Left cardiac atrium (tissue), 4 donors: ENCODE measurements around the gene RASA3. TPM values are rescaled to one million over a fixed set of nuclear protein-coding genes. Genes with fewer than 3 reads are reported as not detected.

ENCODE experiments used
- ATAC-seq, 2 donors: fragments of 200-7000 bp; cut with Tn5 transposase; one replicate each; pipeline ENCODE4 v1.9.1; 2020; ENCODE audit warnings: mild to moderate bottlenecking in 2 of 2, moderate library complexity in 2 of 2
- DNase-seq: peaks from one replicate; pipeline ENCODE4 v3.0.0-alpha.2; 2020
- intact Hi-C, 2 donors: fragments of 100-400 bp; cut with DNase I; formaldehyde crosslinking; loops; one replicate each; pipeline versions ENCODE4 v1.14.1 to v1.15.1; 2022 to 2023
- total RNA-seq, 2 donors: library from RNA; stranded (reverse); fragmentation: NEBNext Ultra II Directional; extraction: Animal tissue kit (Norgen Biotek cat#: 25700); gene quantifications; one replicate each; pipeline ENCODE4 v1.2.1, GENCODE V29; 2021
- donor health status: DM: no; HTN: yes; CAD: no.
- donor health status: DM: no; HTN: yes; CAD: no; lungs with severe emphysema.
- donor health status: DM: yes; HTN: yes; CAD: no.
- donor health status: Dilated cardiomyopathy.

The RASA3 gene
- total RNA-seq, 2 donors from 2014 or later: 19.9 to 20.1 TPM

DNA sequence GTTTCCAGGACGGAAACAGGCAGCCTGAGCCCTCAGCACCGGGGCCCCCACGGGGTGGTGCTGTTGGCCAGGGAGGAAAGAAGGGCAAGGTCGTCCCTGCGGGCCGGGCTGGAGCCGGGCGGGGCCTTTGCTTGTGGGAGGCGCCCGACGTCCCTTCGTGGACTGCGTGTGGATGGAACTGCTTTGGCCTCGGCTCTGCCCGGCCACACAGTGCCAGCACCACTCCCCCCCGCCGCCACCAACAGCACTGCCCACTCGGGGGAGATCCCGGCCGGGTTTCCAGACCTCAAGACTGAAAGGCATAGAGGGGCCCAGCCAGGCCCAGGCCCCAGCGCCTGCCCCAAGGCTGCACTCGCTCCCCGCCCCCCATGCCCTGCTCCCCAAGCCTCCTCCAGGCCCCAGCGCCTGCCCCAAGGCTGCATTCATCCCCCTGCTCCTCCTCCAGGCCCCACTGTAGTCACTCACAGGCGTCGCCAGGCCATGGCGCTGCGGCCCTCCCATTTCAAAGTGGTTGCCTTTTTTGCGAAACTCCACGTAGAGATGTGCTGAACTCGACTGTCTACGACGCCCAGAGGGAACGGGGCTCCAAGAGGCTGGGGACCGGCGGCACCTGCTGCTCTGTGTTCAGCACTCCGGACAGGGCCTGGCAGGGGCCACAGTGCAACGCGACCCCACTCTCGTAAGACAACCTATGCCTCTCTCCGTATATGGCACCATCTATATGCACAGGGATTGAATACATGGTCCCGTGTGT, 181.0 kb downstream of the RASA3 start:
- DNase-seq: peak; percentile 90
- intact Hi-C loops: loop anchor here (1.0 to 2.0 kb wide), 2 partner anchors 275 kb away; no protein-coding TSS in a partner anchor
- peak; percentile 93 to 94 for ATAC-seq

DNA sequence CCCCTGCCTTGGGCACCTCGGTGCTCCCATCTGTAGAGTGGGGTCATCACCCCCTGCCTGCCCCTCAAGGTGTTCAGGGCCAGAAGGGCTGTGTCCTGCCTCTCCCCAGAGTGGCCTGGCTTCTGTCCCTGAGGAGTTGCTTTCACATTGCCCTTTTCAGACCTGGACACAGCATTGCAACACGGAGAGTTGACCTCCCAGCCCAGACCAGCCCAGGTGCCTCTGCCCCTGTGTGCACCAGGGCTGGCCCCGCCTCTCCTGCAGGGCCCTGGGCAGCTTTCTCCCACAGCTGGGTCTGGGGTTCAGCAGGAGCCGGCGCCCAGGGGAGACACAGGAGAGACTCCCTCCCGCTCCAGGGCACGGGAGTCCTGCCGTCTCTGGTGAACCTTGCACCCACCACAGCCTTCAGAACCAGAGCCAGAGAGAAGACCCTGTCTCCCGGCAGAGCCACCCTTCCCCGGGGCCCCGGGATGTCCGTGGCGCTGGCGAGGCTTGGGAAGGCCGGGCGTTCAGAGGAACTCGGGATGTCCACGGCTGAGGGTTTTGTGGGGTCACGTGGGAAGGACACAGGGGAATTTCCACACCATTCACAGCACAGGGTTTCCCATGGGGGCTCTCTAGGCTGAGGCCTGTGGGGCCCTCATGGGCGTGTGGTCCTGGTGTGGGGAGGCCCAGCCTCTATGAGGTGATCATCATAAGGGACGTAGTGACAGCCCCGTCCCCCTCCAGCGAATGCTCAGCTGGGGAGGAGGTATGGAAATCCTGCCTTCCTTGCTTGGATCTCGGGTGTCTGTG, 181.8 kb downstream of the RASA3 start:
- ATAC-seq: peak; percentile 6 to 7
- intact Hi-C loops: loop anchor here (1.0 to 2.0 kb wide), 2 partner anchors 276 kb away; no protein-coding TSS in a partner anchor
- DNase-seq: peak; percentile 27

DNA sequence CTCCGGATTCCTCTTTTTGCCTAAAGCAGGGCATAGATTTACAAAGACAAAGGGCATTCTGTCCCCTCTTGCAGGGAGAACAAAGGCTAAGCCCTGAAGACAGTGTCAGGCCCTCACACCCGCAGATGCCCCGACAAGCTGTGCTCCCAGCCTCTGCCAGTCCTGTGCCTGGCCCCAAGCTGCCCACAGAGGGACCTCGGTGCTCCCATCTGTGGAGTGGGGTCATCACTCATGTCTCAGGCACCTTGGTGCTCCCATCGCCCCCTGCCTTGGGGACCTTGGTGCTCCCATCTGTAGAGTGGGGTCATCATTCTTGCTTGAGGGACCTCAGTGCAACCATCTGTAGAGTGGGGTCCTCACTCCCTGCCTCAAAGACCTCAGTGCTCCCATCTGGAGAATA, 182.9 kb downstream of the RASA3 start:
- DNase-seq: peak; percentile 6
- intact Hi-C loops: no loop called here

DNA sequence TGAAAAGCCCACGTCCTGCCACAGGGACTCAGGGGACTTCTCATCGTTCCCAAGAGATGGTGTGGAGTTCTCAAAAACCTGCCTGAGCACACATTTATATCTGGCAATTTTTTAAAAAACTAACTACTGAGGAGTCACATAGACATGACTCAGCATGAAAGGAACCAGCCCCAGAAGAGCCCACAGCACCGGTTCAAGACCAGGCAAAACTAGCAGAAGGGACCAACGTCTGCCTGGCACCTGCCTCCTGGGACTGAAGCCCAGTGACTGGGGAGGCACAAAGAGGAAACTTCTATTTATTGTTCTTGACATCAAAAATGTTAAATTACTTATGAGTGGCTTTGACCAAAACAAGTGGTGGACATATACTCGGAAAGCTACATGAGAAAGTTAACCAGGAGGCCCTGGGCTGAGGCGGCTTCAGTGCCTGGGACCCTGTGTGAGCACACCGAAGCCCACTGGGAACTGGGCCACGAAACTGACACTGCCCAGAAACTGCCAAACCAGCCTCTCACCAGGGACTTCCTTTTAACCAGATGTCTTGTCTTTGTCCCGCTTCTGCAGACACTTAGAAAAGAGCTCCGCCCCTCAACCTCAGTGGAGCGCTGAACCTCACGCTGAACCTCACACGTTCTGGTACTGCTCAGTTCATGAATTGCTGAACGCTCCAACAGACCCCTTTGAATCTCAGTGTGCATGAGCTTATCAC, 184.2 kb downstream of the RASA3 start:
- intact Hi-C loops: no loop called here
- DNase-seq (no peak), ATAC-seq (no peak)

More for the DNA sequence above, 182.9 kb downstream of the RASA3 start:
- ATAC-seq: no peak

DNA sequence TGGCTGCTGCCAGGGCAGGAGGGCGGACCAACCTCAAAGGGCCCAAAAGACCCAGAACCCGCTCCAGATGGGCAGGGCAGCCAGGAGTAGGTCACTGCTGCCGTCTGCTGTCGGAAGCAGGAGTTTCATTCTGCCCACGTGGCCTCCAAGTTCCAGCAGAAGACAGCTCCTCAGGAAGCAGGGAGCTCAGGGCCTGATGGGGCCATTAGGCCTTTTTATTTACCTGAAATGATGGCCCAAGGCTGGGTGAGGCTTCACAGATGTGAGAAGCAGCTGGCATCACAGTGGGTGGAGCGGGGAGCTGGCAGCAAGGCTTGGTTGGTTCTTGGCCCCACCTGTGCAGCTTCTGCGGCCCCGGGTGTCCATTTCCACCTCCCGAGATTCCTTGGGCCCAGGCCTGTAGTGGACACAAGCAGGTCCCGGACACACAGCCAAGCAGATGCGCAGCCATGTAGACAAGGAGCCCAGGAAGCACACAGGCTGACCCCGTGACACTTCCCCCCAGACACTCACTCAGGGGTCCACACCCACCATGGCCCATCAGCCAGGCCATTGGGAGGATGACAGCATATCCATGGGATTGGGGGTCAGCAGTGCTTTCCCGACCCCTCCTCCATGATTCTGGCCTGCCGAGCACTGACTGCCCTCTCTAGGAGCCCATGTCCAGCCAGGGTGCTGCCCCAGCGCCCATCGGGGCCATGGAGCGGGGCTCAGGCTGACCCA, 185.0 kb downstream of the RASA3 start:
- ATAC-seq: peak; percentile 49 to 50
- DNase-seq: peak; percentile 66
- intact Hi-C loops: loop anchor here in 1 of 2 donors (2.0 kb wide), 1 partner anchor 131 kb away; no protein-coding TSS in a partner anchor

DNA sequence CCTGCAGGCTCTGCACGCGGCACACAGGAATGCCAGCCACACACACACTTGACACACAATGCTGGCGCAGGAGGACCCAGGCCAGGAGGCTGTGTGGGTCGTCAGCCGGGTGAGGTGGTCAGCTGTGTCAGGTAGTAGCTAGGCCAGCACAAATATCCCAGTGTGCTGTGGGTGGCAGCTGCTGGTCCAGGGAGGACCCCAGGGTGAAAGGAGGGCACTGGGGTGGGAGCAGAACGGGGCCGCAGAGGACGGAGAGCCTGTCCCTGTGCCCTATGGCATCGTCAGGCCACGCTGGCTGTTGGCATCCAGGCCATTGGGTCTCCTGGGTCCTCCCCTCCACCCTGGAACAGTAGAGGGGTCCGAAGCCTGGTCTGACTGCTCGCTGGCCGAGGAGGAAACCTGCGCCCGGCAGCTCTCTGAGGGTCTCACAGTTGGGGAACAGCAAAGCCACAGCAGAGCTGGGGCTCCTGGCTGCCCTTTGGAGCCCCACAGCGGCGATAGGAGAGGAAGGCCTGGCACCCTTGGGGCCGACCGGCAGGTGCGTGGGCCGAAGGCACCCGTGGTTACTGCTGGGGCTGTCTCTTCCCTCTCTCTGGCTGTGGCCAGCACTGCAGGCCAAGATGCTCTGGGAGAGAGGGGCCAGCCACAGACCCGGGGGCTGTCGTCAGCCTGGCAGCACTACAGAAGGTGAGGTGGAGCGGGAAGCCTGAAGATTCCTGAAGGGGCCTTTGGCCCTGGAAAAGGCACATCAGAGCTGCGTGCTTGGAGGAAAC, 185.8 kb downstream of the RASA3 start:
- intact Hi-C loops: loop anchor here in 1 of 2 donors (2.0 kb wide), 1 partner anchor 130 kb away; no protein-coding TSS in a partner anchor
- DNase-seq: no peak
- no peak for ATAC-seq

DNA sequence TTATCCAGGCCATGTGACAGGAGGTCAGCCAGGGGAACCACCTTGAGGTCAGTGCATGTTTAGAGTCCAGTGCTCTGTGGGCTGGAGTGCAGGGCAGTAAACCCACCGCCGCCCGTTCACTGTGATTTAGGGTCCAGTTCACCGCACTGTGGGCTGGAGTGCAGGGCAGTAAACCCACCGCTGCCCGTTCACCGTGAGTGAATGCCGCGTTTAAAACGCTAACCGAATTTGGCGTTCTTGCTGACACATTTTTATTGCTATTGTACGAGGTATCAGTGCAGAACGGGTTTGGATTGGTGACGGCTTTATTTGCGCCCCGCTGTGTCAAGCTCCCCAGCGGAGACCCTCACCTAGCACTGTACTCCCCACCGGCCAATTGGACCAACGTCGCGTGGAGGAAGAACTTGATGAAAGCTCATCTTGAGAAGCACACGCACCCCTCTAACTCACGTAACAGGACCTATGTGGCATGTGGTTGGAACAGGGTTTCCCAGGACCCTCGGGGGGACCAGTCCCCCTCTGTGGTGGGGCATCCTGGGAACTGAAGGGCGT, 186.5 kb downstream of the RASA3 start:
- DNase-seq: no peak
- intact Hi-C loops: loop anchor here in 1 of 2 donors (2.0 kb wide), 1 partner anchor 129 kb away; no protein-coding TSS in a partner anchor
- ATAC-seq: no peak

DNA sequence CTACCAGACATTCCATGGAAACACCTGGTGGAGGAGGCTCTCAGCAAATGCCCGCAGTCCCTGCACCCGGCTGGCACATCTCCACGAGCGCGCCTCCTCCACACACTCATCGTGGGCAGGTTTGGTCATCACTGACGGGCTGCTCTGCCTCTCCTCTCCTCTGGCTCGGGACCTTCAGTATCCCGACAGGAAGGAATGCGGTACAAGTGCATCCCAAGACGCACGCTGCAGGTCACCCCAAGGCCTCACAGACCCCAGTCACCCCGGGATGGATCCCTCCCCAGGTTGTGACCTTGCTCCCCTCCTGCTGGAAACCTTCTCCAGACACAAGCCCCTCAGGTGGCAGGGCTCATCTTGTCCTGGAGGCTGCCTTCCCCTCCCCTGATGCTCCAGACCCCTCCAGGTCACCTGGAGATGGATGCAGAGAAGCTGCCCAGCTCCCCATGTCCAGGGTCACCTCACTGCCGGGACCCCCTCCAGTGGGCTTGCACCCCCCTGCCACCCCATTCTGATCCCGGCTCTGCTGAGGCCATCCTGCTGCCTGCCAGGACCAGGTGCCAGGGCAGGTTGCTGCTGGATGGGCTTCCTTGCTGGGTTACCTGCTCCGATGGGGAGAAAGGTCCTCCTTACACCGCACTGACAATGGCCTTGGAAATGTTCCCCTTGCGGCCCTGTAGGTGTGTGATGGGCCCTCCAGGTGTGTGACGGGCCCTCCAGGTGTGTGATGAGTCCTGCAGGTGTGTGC, 188.4 kb downstream of the RASA3 start:
- DNase-seq: no peak
- intact Hi-C loops: no loop called here
- peak in 1 of 2 donors; percentile 17 for ATAC-seq

DNA sequence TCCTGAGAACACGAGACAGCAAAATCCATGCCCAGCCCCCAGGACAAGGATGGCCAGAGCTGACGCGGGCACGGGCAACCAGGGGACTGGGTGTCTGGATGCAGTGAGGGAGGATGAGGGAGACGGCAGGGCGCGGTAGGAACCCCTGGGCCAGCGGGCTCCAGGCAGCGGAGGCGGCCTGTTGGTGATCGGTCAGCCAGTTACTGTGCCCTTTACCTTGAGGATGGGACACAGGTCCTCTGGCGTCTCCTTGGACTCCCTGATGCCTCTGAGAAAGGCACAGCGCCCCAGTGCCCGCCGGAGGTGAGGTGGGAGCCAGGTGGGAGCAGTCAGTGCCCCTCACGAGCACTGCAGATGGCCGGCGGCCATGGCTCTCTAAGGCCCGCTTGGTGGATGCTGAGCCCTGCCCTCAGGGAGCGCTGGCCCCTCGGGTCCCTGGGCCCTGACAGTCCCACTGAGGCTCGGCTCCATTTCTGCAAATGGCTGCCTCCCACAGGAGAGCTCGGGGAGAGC, 189.8 kb downstream of the RASA3 start:
- no peak for ATAC-seq
- intact Hi-C loops: no loop called here
- DNase-seq: no peak

DNA sequence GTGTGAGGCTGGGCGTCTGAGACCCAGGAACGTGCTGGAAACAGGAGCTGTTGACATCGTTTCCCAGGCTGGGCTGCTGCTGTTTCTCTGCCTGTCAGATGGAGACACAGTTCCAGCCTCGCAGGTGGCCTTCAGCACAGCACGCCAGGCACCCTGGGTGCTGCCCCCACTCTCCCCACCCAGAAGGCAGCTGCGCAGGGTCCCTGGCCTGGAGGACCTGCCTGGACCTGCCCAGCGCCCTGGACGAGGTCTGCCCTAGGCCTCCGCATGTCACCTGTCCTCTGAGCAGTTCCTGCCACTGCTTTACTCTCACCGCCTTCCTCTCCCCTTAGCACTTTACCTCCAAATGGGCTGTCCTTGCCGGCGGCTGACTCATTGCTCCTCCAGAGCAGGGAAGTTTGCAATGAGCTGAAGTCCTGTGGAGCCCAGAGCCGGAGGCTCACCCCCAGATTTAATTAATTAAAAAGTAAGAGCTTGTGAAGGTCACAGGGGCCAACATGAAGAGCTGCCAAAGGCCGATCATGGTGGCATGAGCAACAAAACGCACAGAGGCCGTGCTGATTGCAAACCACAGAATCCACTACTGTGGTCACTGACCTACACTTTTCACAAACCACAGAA, 190.7 kb downstream of the RASA3 start:
- no peak for DNase-seq
- intact Hi-C loops: no loop called here
- ATAC-seq: no peak

DNA sequence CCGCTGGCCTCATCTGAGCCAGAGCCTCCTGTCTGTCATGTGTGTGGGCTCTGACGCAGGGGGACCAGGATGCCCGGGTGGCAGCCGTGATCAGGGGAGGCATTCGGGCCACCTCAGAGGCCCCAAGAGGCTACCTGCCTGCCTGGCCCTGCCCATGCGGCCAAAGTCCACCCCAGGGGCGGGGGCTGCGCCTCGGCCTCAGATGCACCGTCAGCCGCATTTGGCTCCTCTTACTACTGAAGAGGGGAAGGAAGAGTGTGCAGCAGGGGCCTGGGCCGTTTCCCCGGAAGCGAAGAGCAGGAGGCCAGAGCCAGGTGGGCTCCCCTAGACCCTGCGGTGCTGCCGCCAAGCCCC, 192.5 kb downstream of the RASA3 start:
- DNase-seq (no peak), ATAC-seq (no peak)
- intact Hi-C loops: no loop called here

DNA sequence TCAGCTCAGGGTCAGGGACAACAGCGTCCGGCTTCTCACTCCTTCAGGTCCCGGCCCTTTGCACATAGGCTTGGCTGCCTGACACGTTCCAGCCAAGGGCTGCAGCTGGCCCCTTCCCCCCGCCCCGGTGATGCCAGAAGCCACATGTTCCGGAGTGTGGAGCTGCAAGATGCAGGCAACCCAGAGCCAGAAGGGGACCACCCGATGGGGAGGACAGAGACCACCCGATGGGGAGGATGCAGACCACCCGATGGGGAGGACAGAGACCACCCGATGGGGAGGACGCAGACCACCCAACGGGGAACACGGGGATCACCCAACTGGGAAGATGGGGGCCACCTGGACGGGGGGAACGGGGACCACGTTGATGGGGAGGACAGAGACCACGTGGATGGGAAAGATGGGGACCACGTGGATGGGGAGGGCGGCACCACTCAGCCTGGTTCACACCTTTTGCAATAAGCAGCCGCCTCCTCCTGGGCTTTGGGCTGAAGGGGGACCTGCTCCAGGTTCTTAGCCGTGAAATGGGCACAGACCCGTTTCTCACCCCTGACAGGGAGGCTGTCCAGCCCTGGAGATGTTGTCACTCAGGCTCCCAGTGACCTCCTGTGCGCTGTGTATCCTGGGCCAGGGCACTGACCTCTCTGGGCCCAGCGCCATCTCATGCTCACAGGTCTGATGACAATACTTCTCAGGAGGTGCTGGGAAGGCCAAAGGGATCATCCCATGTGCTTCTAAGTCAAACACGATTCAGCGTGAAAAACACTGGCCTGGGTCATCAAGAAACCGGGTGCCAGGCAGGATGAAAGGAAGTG, 193.1 kb downstream of the RASA3 start:
- ATAC-seq (no peak), DNase-seq (no peak)
- intact Hi-C loops: no loop called here

DNA sequence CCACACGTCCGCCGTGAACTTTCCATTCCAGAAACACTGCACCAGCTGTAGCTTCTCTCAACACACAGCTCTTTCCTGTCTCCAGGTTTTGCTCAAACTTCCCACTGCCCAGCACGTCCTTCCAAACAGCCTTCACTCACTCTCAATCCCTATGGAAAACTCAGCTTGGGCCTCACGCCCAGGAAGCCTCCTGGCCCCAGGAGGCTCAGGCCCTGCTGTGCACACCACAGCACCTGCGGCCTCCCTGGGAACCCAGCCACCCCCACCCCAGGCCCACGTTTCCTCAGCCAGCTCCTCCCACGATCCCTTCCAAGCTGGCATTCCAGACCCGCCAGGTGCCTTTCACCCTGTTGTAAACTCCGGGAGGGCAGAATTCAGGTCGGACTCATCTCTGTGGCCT, 193.7 kb downstream of the RASA3 start:
- intact Hi-C loops: no loop called here
- DNase-seq: no peak
- no peak for ATAC-seq

DNA sequence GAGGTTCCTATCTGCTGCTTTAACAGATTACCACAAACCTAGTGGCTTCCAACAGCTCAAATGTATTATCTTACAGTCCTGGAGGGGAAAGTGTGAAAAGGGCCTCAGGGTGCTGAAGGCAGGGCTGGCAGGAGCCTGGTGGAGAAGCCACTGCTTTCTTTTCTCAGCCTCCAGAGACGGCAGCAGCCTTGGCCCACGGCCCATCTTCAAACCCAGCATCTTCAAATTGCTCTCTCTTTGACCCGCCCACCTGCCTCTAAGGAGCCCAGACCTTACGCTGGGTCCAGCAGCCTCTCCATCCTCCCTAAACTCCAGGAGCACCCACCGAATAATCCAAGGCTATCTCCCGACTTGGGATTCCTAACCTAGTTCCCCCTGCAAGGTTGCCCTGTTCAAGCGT, 194.2 kb downstream of the RASA3 start:
- DNase-seq (no peak), ATAC-seq (no peak)
- intact Hi-C loops: no loop called here

DNA sequence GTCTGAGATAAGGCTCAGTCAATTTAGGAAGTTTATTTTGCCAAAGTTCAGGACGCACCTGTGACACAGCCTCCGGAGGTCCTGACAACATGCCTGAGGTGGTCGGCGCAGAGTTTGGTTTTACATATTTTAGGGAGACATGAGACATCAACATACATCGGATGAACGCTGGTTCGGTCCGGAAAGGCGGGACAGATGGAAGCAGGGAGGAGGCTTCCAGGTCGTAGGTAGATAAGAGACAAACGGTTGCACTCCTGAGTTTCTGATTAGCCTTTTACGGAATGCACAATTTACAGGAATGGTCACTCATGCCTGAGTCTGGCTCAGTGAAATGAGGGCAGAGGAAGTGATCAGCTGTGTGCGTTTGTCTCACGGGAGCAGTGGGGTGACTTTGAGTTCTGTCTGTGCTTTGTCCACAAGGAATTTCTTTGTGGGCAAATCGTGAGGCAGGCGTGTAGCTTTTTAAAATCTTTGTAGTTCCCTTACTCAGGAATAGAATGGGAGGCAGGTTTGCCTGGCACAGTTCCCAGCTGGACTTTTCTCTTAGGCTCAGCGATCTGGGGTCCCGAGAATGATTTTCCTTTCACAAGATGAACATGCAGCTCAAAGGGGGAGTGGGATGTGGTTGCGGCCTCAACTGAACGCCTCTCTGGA, 194.8 kb downstream of the RASA3 start:
- DNase-seq (no peak), ATAC-seq (no peak)
- intact Hi-C loops: no loop called here
